ENCODE data around the gene RBFOX1.

DNA sequence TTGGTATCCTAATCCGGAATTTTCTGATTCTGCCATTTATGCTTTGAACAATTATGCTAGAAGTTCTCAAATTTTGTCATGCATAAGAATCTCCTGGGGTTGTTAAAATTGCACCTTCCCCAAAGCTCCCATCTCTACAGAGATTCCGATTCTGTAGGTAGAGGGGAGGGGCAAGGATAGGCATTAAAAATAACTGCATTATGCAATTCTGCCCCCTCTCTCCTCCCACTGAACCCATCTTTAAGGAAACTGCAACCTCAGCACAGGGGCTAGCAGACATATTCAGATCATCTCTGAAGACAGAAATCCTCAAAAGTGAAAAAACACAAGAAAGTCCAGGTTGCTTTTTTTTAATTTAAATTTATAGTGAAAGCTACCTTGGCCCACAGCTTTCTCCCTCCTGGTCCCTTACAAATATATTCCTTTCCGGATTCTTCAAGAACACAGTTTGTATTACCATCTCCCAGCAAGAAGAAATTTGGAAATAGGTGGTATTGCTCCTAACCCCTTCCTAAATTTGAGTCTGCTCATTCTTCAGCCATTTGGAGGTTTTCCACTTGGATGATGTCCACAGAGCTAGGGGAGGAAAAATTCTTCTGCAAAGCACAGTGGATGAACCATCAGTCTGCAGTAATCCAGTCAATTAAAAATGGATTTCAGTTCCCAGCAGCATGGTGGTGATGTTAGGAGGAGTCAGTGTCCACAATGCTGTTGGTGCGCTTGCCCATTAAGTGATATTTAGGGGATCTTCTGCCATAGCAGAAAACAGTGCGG is 67.7 kb downstream of the RBFOX1 start:
- TF ChIP-seq, protein P1, sequence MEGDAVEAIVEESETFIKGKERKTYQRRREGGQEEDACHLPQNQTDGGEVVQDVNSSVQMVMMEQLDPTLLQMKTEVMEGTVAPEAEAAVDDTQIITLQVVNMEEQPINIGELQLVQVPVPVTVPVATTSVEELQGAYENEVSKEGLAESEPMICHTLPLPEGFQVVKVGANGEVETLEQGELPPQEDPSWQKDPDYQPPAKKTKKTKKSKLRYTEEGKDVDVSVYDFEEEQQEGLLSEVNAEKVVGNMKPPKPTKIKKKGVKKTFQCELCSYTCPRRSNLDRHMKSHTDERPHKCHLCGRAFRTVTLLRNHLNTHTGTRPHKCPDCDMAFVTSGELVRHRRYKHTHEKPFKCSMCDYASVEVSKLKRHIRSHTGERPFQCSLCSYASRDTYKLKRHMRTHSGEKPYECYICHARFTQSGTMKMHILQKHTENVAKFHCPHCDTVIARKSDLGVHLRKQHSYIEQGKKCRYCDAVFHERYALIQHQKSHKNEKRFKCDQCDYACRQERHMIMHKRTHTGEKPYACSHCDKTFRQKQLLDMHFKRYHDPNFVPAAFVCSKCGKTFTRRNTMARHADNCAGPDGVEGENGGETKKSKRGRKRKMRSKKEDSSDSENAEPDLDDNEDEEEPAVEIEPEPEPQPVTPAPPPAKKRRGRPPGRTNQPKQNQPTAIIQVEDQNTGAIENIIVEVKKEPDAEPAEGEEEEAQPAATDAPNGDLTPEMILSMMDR (IDR thresholded peaks at IDR 0.05 in 2 of 3, conservative IDR thresholded peaks at IDR 0.05 in 1 of 3; ENCODE audit: borderline replicate concordance in 1 of 3, insufficient read depth in 1 of 3, low read depth in 2 of 3, low read length in 2 of 3), result no peak
- TF ChIP-seq POLR2A (IDR thresholded peaks at IDR 0.05; ENCODE audit: borderline replicate concordance, extremely low read depth, insufficient read depth, insufficient read length) (no peak), ZFX (IDR thresholded peaks at IDR 0.05) (no peak), EZH2phosphoT487 (IDR thresholded peaks at IDR 0.05; ENCODE audit: borderline replicate concordance) (no peak)
